Measurements from ENCODE around the gene HERPUD1.
A peak's percentile ranks its signal among the peaks of the same experiment; 100 is the strongest.
"Not testable (repeated sequence)": the region's sequence is repeated elsewhere in the genome, so short reads cannot be mapped to it uniquely, and the experiment has no call there.

The HERPUD1 gene

DNA sequence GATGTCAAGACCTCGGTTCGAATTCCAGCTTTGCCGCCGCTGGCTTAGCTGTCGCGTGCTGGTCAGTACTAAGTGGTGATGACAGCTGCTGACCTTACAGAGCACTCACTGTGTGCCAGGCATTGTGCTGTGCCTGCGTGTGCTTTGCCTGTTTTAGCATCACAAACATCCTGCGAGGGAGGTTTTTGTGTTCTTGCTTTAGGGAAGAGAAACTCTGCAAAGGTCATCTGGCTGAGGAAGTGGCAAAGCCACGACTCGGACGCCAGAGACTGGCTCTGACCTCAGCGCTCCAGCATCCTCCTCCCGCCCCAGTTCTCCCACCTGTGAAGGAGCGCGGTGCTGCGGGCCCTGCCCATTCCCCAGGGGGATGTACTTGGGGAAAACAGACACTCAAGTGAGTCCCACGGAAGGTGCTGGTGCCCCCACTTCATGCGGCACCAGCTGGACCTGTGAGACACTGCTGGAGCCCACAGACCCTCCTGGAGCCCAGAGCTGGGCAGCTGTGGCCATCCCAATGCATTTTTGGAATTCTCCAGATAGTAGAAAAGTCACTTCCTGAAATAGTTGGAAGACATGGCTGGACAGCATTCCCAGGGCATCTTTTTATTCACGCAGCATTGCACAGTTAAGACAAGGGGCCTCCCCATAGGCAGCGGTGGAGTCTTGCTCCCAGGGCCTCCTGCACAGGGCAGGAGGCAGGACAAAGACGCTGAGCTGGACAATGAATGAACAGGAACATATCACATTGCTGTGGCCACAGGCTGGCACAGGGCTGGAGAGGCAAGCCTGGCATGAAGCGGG lies 20.0 kb upstream of the HERPUD1 start:
- DNase-seq: no peak

DNA sequence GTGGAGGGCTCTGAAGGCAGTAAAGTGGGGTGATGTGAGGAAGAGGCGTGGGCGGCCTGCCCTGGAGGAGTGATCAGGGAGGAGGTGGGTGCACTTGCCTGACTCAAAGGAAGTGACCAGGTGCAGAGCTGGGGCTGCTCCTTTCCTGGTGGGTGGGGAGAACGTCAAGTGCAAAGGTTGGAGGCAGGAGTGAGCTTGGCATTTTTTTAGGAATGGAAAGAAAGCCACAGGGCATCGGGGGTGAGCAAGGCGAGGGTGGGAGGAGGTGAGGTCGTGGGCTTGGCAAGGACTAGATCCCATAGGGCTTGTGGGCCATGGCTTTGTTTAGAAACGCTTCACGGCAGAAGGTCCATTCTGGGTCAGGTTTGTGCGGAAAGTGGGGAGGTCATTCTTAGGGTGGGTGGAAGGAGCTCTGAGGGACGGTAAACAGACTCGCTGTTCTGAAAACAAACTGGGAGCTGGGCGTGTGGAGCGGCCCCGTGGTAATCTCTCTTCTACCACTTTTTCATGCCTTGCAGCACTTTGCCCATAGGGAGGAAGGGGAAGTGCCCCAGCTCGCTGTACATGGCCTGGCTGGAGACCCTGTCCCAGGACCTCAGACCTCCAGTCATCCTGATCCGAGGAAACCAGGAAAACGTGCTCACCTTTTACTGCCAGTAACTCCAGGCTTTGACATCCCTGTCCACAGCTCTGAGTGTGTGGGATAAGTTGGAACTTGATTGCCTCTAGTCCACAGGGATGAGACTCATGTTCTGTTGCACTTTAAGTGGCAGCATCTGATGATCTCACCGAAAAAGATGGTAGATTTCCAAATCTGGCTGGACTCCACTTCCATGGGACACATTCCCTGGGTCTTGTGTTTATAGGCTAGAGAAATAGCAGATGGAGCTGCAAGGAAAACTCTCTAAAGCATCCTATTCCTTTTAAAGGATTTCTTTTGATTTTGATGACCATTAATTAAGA lies 18.9 kb upstream of the HERPUD1 start:
- no peak for DNase-seq

GRCh38 chr16:56914896-56915295 lies 17.0 kb upstream of the HERPUD1 start:
- no peak for DNase-seq

DNA sequence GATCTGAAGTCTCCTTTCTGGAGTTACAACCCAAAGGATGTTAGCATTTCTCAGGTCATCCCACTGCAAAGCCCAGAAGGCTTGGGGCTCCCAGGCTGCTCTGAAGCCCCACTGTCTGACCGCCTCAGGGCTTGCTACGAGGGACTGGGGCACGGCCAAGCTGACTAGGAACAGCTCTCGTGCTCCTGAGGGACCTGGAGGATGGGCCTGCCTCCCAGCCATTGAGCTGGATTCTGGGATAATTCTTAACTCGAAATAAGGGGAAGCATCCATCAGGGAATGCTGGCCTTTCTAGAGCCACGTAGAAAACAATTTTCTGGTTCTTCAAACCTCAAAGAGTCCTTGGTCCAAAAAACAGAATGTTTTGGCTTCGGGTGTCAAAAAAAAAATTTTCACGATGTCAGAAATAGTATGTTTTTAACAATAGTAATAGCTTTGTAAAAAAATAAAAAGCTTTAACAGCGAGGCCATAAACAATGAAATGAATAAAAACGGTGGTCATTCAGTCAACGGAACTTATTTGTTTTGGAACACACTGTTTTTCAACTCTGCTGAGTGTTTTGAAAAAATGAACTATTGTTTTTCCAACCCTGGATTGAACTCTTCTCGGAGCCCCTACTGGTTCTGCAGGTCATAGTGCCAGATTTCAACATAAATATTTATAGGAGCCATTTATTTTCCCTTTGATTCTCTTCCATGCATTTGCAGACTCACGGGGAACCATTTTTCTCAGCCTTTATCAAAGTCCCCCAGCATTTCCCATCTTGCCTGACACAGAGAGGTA lies 16.4 kb upstream of the HERPUD1 start:
- no peak for DNase-seq

DNA sequence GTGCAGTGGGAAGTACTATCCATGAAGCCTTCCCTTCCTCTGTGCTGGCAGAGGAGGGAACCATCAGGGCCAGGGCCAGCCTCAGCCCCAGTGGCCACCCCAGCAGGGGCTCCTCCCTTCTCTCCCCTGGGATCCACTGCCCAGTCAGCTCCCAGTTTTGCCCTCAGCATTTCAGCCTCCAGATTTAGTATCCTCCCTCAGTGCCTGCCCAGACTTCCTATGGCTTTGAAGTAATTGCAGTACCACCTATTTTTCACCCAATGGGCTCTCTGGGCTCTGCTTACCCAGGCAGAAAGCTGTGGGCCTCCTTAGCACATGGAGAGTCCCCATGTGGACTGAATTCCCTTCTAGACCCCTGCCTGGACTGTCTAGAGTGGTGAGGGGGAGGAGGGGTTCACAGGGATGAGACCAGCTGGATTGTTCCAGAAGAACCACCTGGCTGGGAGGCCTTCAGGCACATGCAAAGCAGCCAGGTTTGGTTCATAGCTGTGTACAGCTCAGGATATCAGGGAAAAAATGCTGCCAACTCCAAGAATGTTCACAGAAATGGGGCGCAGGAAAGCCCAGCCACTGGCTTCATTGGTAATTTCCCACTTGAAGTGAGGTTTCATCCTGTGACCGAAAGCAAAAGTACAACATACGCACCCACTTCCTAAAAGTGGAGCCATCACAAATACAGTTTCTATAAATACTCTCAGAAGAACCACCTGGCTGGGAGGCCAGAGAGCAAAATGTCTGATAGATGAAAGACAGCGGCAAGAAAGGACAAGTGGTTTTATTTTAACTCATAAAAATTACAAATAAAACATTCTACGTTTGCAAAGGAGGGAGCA lies 15.2 kb upstream of the HERPUD1 start:
- DNase-seq: peak; percentile 70

- no peak for DNase-seq
Observed at GRCh38 chr16:56918467-56919012, 13.4 kb upstream of the HERPUD1 start.

- DNase-seq: no peak
Observed at GRCh38 chr16:56919099-56919800, 12.7 kb upstream of the HERPUD1 start.

DNA sequence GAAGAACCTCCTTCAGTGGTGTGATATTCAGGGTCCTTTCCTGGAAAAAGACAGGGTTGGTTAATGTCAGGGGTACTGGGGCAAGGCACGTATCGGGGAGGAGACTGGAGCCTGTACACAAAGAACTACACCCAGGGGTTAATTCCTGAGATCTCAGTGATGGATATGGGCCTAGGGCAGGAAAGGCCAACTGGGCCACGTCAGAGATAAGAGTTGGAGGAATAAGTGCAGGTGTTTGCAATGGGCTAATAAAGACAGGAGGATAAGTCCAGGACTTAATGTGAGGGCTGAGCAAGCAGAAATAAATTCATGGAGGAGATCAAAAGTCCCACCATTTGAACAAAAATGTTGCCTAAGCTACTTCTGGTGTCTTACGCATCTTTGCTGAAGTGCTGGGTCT lies 10.4 kb upstream of the HERPUD1 start:
- no peak for DNase-seq

- no peak for DNase-seq
Observed at GRCh38 chr16:56923481-56924091, 8.4 kb upstream of the HERPUD1 start.

GRCh38 chr16:56927471-56927870 lies 4.5 kb upstream of the HERPUD1 start:
- no peak for DNase-seq

DNA sequence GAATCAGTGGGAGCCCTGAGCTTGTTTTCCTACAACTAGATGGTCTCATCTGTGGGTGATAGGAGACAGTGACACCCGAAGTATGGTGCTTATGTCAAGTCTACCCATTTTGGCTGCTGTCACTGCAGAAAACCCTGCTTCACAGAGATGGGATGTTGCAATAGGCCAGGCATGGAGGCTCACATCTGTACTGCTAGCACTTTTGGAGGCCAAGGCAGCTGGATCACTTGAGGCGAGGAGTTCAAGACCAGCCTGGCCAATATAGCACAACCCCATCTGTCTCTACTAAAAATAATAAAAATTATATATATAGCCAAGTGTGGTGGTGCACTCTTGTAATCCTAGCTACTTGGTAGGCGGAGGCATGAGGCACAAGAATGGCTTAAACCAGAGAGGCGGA lies 2.3 kb upstream of the HERPUD1 start:
- no peak for DNase-seq

- DNase-seq: no peak
Observed at GRCh38 chr16:56930486-56931270, 1.3 kb upstream of the HERPUD1 start.

DNA sequence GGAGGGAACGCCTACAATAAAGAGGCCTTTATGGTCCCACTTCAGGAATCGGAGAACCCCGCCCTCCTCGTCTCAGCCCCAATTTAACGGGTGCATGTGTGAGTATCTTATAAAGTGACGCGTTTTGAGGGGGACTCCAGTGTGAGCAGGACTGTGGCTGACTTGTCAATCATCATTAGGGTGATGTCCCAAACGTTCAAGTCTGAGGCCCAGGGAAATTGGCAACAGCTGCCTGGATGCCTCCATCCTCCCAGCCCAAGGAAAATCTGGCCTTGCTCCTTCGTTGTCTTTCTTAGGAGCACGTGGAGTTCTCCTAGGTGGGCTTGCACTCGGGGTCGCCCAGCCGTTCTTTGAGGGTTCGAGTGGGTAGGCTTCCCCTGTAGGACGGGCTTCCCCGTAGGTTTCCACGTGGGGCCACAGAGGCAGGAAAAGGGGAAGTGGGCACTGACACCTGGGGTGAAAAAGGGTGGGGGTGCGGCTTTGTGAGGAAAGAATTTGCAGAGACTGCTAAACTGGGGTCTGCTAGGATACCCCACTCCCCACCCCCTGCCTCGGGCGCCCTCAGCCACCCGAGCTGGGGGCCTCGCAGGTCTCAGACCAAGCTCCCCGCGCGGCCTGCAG lies 561 bp upstream of the HERPUD1 start:
- no peak for DNase-seq

DNA sequence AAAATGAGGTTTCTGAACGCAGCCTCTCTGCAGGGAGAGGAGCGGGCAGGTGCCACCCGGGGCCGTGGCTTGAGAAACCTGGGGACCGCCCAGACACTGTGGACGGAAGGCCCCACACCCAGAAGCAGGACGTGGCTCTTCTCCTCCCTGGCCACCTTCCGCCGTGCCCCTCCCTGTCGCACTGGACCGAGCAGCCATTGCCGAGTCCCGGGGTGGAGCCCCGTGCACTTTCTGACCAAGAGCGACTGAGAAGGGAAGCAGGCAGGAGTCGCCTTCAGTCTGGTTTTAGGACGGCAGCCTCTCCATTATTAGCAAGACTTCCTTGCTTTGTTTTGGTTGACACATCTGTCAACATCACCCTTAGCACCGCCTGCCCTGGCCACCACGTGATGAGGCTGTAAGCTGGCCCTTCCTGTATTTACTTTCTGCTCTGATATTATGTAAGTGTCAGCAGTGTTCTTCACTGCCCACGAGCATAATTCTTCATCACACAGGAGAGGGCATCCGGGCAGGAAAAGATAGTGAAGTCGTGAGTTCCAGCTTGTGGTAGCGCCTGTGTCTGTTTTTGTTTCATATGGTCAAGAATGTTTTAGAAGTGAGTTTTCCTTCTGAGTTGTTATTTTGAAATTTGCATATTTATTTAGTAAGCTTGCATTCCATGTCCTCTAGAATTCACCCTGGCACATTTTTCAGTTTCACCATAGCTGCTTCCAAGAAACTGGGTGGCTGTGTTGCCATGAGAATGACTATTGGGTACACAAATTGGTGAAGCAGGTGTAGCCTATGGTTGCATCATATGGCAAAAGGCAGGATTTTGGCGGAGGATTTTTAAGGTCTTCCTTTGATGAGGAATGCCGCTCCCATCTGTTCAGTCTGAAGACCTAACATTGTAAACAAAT lies 1.0 kb downstream of the HERPUD1 start:
- peak; percentile 56 for DNase-seq

- no peak for DNase-seq
Observed at GRCh38 chr16:56933828-56934598, 2.1 kb downstream of the HERPUD1 start.

- not testable (repeated sequence) for DNase-seq
Observed at GRCh38 chr16:56934599-56935145, 2.7 kb downstream of the HERPUD1 start.

GRCh38 chr16:56935201-56935600 lies 3.3 kb downstream of the HERPUD1 start:
- no peak for DNase-seq

Data from activated CD4-positive, alpha-beta T cell treated with anti-CD3 and anti-CD28 coated beads, Interleukin-2, amount 50 U/mL, for 16 hours (primary cell).